HG03095 (cell line): ENCODE results near the gene FDXR.
A peak's percentile ranks its signal among the peaks of the same experiment; 100 is the strongest.
"Not testable (repeated sequence)": the region's sequence is repeated elsewhere in the genome, so short reads cannot be mapped to it uniquely, and the experiment has no call there.

Experiments used
- ATAC-seq: cut with Tn5 transposase; IDR thresholded peaks from one replicate; pipeline ENCODE4 v1.9.1; 2021; ENCODE audit warnings: moderate library complexity; ENCODE audit not compliant: unreplicated experiment

The FDXR gene

DNA sequence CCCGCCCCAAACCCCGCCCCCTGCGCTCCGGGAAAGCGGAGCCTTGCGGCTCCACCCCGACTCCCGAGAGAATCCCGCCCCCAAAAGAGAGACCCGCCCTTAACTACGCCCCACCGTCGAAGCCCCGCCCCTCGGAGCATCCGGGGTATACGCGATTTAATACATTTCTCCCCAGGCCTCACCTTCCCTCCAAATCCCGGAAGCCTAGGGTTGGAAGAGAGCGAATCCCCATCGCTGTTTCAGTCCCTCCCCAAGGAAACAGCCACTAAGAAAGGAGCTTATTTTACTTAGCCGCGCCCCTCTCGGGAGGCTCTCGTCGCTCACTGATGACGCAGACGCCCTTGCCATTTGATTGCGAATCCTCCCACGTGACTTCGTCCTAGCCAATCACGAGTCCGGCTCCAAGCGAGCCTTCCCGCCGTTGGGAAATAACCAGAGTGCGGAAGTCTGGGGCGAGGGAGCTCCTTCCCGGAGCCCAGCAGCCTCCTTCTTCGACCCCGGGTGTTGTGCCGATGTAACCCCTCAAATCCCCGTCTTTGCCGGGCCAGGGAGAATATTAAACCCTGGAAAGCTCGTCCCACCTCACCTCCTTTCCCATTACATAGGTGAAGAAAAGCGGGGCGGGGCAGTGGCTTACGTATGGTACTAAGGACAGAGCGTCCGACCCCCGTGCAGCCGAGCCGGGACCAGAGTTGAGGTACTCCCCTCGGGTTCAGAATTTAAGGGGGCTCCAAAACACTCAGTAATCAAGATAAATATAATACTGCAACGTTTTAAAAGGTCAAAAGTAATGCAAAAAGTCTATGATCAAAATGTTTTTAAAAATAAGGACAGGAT lies 461 bp upstream of the FDXR start:
- ATAC-seq: peak; percentile 80

GRCh38 chr17:74871356-74872076 lies 1.3 kb downstream of the FDXR start:
- no peak for ATAC-seq

DNA sequence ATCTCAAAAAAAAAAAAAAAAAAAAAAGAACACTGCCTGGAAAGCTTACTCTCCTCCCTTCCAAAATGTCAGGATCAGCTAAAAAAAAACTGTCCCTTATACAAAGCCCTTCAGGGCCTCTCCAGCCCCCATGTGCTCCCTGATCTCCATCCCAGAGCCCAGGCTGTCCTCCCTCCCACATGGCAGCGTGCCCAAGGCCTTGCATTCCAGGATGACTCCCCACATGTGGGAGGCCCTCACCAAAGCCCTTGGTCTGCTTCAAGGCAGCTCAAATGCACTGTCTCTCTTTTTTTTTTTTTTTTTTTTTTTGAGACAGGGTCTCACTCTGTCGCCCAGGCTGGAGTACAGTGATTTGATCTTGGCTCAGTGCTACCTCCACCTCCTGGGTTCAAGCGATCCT lies 2.3 kb downstream of the FDXR start:
- no peak for ATAC-seq

- not testable (repeated sequence) for ATAC-seq
Observed at GRCh38 chr17:74870028-74870427, 2.8 kb downstream of the FDXR start.

GRCh38 chr17:74868908-74869255 lies 3.9 kb downstream of the FDXR start:
- no peak for ATAC-seq

DNA sequence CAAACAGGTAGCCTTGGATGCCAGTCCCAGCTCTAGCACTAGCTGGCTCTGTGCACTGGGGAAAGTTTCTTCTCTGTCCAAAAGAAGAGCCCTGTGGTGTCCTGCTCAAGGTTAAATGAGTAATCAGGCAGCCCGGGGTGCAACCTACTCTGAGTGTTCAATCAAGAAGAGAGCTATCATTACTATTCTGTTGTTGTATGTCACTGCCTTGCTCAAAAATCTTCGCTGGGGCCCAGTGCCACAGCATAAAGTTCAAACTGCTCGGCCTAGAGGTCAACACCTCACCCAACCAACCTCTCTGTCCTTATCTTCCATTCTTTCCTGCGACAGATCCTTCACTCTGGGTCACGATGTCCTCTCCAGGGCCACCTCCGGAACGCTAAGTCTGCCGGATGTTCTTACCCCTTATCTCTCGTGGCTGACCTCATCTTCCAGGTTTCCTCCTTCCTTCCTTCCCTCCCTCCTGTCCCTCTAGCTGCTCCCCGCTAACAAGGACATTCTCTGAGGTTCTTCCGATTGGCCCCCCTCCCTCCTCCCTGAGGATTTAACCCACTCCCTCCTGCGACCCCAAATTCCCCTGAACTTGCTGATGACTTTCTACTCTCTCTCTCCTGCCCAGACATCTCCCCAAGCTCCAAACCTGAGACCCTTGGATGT lies 4.4 kb downstream of the FDXR start:
- ATAC-seq: no peak

DNA sequence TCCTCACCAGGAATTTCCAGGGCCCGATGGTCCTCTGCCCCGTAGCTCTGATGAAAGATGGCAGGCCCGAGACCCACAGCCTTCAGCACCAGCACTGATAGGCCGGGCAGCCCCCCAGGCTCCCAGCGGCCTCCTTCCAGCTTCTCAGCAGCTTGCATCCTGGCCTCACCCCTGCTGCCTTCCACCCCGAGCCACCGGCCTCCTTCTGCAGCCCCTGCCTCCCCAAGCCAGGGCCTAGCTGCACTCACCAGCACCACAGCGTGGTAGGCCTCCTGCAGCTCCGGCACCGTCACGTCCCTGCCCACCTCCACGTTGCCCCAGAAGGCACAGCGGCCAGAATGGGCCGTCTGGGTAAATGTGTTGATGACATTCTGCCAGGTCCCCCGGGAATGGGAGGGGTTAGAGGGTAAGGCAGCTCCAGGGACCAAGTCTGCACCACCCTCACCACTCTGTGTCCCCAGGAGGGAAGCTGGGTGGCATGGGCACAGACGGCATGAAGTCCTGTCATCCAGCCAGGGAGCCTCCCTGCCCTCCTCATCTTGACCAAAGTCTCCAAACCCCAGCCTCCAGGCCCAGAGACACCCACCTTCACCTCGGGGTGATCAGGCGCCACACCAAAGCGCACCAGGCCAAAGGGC lies 6.5 kb downstream of the FDXR start:
- ATAC-seq: no peak

- ATAC-seq: no peak
Observed at GRCh38 chr17:74865504-74866197, 7.1 kb downstream of the FDXR start.

- no peak for ATAC-seq
Observed at GRCh38 chr17:74864866-74865395, 7.9 kb downstream of the FDXR start.

DNA sequence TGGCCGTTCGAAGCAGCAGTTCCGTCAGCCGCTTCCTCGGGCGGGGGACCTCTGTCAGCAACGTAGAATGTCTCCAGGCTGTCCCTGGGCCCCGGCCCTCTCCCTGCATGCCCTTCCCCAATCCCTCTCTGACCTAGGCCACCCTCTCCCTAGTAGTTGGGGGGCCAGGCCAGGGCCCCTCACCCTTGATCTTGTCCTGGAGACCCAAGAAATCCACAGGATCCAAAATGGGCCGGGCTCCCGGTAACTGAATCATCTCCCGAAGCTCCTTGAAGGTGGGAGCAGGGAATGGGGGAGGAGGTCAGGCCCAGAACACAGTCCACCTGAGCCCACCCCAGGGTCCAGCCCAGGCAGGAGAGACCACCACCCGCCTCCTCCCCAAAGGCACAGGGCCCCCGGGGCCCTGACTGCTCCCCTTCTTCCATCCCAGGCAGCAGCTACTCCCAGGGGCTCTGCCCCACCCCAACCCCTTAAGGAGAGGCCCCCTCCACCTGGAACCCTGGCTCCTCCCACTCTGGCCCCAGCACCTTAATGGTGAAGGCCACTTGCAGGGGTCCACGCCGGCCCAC lies 8.4 kb downstream of the FDXR start:
- ATAC-seq: no peak

DNA sequence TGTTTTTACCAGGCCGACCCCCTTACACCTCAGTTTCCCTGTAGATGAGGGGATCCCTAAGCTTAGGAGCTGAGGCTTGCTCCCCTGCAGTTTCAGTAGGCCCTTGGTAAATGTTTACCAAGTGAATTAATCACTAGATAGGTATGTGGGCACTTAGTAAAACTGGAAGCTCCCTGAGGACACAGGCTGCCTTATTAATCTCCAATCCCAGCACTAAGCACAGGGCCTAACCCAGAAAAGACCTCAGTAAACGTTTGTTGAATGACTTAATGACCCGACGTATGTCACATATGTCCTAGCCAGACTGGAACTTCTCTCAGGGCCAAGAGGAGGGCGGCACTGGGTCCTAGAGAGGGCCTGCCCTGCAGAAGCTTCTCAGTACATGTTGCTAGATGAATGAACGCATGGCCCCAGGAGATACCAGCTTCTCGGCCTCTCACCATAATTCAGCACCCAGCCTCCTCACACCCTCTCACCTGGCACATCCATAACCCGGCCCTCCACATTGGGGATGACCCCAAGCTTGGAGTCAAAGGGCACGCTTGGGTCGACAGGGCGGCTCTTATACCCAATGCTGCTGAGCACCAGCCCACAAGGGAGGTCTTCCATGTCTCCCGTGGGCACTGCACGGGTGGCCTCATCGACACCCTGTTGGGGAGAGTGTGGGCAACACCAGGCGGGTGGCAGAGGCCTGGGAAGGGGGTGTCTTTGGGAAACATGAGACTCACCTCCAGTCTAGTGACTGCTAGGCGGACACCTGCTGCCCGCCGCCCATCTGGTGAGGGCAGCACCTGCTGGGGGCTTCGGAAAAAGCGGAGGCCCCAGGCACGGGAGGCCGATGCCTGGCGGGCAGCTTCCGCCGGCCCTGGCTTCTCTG lies 9.1 kb downstream of the FDXR start:
- ATAC-seq: no peak

GRCh38 chr17:74862919-74863318 lies 9.9 kb downstream of the FDXR start:
- no peak for ATAC-seq

DNA sequence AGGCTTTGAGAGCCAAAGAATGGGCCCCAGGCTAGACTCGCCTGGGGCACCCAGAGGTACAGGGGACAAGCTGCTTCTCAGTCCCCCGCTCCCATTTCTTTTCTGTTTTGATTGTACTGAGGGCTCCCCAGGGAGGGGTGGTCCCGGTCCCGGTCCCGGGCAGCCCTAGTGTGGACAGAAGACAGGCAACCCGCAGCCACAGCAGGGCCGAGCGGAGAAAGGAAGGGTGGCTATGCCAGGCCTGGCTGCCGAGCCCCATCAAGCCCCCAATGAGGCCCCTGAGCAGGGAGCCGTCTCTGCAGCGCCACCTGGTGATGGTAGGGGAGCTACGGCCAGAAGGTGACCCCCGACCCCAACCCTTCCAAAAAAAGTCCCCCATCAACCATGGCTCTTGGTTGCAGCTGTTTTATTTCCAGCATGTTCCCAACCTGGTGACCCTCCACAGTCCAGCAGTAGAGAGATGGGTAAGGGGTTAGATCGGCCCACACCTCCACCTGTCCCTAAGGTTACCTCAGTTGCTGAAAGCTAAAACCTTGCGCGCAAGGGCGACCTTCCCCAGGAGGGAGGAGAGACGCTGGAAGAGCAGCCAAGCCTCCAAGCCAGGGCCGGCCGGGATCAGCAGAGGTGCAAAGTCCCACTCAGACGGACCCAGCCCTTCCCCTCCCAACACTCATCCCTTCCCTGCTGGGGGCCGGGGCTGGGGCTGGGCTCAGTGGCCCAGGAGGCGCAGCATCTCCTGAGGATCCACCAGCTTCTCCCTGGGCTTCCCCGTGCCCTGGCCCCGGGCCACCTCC lies 10.5 kb downstream of the FDXR start:
- ATAC-seq: no peak

- ATAC-seq: no peak
Observed at GRCh38 chr17:74861662-74862107, 11.1 kb downstream of the FDXR start.

DNA sequence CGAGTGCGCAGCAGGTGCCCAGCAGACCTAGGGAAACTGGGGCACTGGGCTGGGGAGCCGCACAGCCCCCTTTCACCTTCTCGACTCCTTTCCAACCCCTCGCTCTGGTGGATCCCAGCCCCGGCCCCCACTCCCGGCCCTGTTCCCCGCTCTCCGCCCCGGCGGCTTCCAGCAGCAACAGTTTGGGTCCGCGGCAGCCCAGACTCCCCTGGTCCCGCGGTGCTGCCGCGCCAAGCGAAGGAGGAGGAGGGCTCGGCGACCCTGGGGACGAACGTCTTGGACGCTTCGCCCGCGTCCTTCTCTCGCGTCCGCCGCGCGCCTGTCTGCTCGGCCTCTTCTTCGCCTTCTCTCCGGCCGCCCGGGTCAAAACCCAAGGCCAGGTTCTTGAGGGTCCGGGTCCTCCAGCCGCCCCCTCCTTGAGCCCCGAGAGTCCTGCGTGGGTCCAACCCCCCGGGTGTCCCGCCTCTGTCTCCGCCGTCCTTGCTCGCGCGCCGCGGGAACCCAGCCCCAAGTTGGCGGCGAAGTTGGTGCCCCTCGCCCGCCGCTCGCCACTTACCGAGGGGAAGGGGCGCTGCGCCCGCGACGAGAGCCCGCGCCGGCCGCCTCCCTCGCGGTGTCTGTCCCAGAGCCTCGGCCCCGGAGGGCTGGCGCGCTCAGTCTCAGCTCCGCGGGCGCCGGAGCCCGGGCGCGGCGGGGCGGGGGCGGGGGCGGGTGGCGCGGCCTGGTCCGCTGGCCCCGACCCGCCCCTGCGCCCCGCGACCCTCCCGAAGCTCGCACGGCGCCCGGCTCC lies 11.7 kb downstream of the FDXR start:
- no peak for ATAC-seq

DNA sequence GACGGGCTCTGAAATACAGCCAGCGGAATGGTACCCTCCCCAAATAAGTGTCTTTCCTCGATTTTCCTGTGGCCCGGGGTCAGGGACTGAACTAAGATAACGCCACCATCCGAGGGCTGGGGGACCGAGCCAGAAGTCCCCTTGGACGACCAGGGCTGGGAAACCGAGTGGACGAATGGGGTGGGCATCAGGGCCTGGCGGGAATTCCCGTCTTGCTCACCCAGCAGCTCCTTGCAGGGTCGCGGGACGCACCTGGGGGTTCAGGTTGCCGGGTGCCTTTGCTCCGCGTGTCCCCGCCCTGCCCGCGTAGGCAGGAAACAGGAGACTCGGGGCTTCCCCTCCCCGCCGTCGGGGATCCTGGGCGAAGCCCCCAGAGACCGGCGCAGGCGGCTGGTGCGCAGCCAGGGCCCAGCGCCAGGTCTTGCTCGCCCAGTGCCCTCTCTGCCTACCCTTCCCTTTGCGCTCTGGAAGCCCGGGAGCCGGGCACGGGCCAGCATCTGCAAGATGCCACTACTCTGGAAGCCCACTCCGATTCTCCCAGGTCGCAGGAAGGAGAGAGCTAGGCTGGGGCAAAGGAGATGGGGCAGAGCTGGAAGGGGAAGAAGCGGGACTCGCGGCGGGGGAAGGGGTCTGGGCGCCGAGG lies 12.4 kb downstream of the FDXR start:
- ATAC-seq: no peak
